VCaP (cell line): Measurements from ENCODE around the gene MPPED2.

Experiments used
- H3K27ac ChIP-seq: fragments of 450-650 bp; 2 replicates; pipeline ENCODE4 v1.5.1; 2017
- TF ChIP-seq, protein P1 (sequence below): fragments of 450-650 bp; conservative IDR thresholded peaks from 2 replicates; pipeline ENCODE4 v1.5.1; 2017; ENCODE audit warnings: mild to moderate bottlenecking, moderate library complexity

Gene MPPED2

GRCh38 chr11:30364139-30364836, 221.9 kb downstream of the MPPED2 start:
- TF ChIP-seq, protein P1, sequence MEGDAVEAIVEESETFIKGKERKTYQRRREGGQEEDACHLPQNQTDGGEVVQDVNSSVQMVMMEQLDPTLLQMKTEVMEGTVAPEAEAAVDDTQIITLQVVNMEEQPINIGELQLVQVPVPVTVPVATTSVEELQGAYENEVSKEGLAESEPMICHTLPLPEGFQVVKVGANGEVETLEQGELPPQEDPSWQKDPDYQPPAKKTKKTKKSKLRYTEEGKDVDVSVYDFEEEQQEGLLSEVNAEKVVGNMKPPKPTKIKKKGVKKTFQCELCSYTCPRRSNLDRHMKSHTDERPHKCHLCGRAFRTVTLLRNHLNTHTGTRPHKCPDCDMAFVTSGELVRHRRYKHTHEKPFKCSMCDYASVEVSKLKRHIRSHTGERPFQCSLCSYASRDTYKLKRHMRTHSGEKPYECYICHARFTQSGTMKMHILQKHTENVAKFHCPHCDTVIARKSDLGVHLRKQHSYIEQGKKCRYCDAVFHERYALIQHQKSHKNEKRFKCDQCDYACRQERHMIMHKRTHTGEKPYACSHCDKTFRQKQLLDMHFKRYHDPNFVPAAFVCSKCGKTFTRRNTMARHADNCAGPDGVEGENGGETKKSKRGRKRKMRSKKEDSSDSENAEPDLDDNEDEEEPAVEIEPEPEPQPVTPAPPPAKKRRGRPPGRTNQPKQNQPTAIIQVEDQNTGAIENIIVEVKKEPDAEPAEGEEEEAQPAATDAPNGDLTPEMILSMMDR, result no peak
- no peak overlapping the region for H3K27ac ChIP-seq

GRCh38 chr11:30360741-30361140, 225.4 kb downstream of the MPPED2 start:
- TF ChIP-seq, protein P1, result no peak

More at GRCh38 chr11:30360741-30361140, 225.4 kb downstream of the MPPED2 start:
- no peak overlapping the region for H3K27ac ChIP-seq
